ENCODE results near the gene RETREG1.

GRCh38 chr5:16524286-16524685, 92.5 kb downstream of the RETREG1 start:
- TF ChIP-seq CTCF (IDR thresholded peaks at IDR 0.05; ENCODE audit: insufficient read depth, low read length) = no peak
- no peak for TF ChIP-seq POLR2AphosphoS5 (IDR thresholded peaks at IDR 0.05; ENCODE audit: low read depth)
- TF ChIP-seq REST (IDR thresholded peaks at IDR 0.05; ENCODE audit: insufficient replicate concordance, low read depth) = no peak
- TF ChIP-seq GABPA (IDR thresholded peaks at IDR 0.05; ENCODE audit: low read depth) = no peak

Data from HL-60 (cell line).